MM.1S (cell line): ENCODE data around the gene DCTN1.

ENCODE experiments used
- DNase-seq: peaks from one replicate; pipeline ENCODE4 v3.0.0-alpha.2; 2015
- H2AFZ ChIP-seq: fragments of 300-600 bp; sonication (generic); 2 replicates; pipeline ENCODE4 v1.6.0; 2016; ENCODE audit warnings: antibody characterized with exemption, low read length
- H3F3A ChIP-seq: fragments of 300-600 bp; sonication (generic); 2 replicates; pipeline ENCODE4 v1.6.1; 2016; ENCODE audit warnings: mild to moderate bottlenecking, antibody characterized with exemption, low read length, moderate library complexity, mixed read lengths; ENCODE audit not compliant: insufficient read depth
- H3K27ac ChIP-seq: fragments of 300-600 bp; sonication (generic); 2 replicates; pipeline ENCODE4 v1.5.1; 2016; ENCODE audit warnings: mild to moderate bottlenecking, low read length
- H3K27me3 ChIP-seq: fragments of 300-600 bp; sonication (generic); replicated peaks from 2 replicates; pipeline ENCODE4 v1.6.0; 2016; ENCODE audit warnings: low read length; ENCODE audit not compliant: insufficient read depth
- H3K36me3 ChIP-seq: fragments of 300-600 bp; sonication (generic); replicated peaks from 2 replicates; pipeline ENCODE4 v1.6.1; 2016; ENCODE audit warnings: mild to moderate bottlenecking, low read length, mixed read lengths; ENCODE audit not compliant: insufficient read depth
- H3K4me1 ChIP-seq: fragments of 300-600 bp; sonication (generic); 2 replicates; pipeline ENCODE4 v1.6.1; 2016; ENCODE audit warnings: low read length, mixed read lengths
- H3K4me2 ChIP-seq: fragments of 300-600 bp; sonication (generic); 2 replicates; pipeline ENCODE4 v1.6.0; 2016; ENCODE audit warnings: low read depth, low read length
- H3K4me3 ChIP-seq: fragments of 300-600 bp; sonication (generic); 2 replicates; pipeline ENCODE4 v1.5.1; 2016; ENCODE audit warnings: low read length, mixed read lengths
- H3K79me2 ChIP-seq: fragments of 300-600 bp; sonication (generic); 2 replicates; pipeline ENCODE4 v1.6.1; 2016; ENCODE audit warnings: mixed run types, low read length, mixed read lengths
- H3K9ac ChIP-seq: fragments of 300-600 bp; sonication (generic); 2 replicates; pipeline ENCODE4 v1.6.1; 2016; ENCODE audit warnings: low read length, mixed read lengths
- H3K9me2 ChIP-seq: fragments of 300-600 bp; sonication (generic); replicated peaks from 2 replicates; pipeline ENCODE4 v1.6.1; 2016; ENCODE audit warnings: mild to moderate bottlenecking, low read length, mixed read lengths; ENCODE audit not compliant: insufficient read depth
- H3K9me3 ChIP-seq: fragments of 300-600 bp; sonication (generic); replicated peaks from 2 replicates; pipeline ENCODE4 v1.6.1; 2016; ENCODE audit warnings: mild to moderate bottlenecking, low read length, mixed read lengths; ENCODE audit not compliant: insufficient read depth
- H4K20me1 ChIP-seq: fragments of 300-600 bp; sonication (generic); 2 replicates; pipeline ENCODE4 v1.6.1; 2016; ENCODE audit warnings: mild to moderate bottlenecking, low read length, moderate library complexity, mixed read lengths; ENCODE audit not compliant: insufficient read depth
- CTCF ChIP-seq: fragments of 300-600 bp; sonication (generic); IDR thresholded peaks from 2 replicates; pipeline ENCODE4 v1.5.1; 2016; ENCODE audit warnings: antibody characterized with exemption, low read length, mixed read lengths
- EZH2 ChIP-seq: fragments of 300-600 bp; sonication (generic); optimal IDR thresholded peaks from 2 replicates; pipeline ENCODE3; 2017; ENCODE audit warnings: low read depth, mild to moderate bottlenecking, antibody characterized with exemption, low read length, mixed read lengths
- EZH2phosphoT487 ChIP-seq: fragments of 300-600 bp; sonication (generic); IDR thresholded peaks from 2 replicates; pipeline ENCODE4 v1.6.1; 2018; ENCODE audit warnings: antibody characterized with exemption, low read length

The DCTN1 gene

GRCh38 chr2:74417763-74418162 lies 37.7 kb upstream of the DCTN1 start:
- H3K9me2 ChIP-seq: no peaks in the 10 kb centered on the region
- H3K4me3 ChIP-seq: no peak overlapping the region
- no peak overlapping the region for H3K27ac ChIP-seq
- no peak for TF ChIP-seq CTCF
- no peak for TF ChIP-seq EZH2
- no peak for TF ChIP-seq EZH2phosphoT487
- DNase-seq: no peak
- no peak overlapping the region for H3K4me2 ChIP-seq
- peaks cover 16% of the 10 kb centered on the region for H3K4me1 ChIP-seq
- peaks cover 8% of the 10 kb centered on the region; the same call in 1 of the 2 replicates for H3F3A ChIP-seq
- no peaks in the 10 kb centered on the region for H3K36me3 ChIP-seq
- no peak overlapping the region for H2AFZ ChIP-seq
- no peaks in the 10 kb centered on the region for H3K27me3 ChIP-seq
- no peak overlapping the region for H3K9ac ChIP-seq
- H3K79me2 ChIP-seq: no peaks in the 10 kb centered on the region
- no peaks in the 10 kb centered on the region for H3K9me3 ChIP-seq
- H4K20me1 ChIP-seq: no peaks in the 10 kb centered on the region

GRCh38 chr2:74417197-74417596 lies 37.1 kb upstream of the DCTN1 start:
- H3K4me3 ChIP-seq: no peak overlapping the region
- no peak for DNase-seq
- no peak overlapping the region for H3K9ac ChIP-seq
- H3K4me2 ChIP-seq: no peak overlapping the region
- H3F3A ChIP-seq: peaks cover 8% of the 10 kb centered on the region; the same call in 1 of the 2 replicates
- H3K9me3 ChIP-seq: no peaks in the 10 kb centered on the region
- no peak overlapping the region for H3K27ac ChIP-seq
- no peaks in the 10 kb centered on the region for H4K20me1 ChIP-seq
- peaks cover 19% of the 10 kb centered on the region for H3K4me1 ChIP-seq
- no peak for TF ChIP-seq EZH2
- no peak for TF ChIP-seq CTCF
- no peak for TF ChIP-seq EZH2phosphoT487
- no peaks in the 10 kb centered on the region for H3K36me3 ChIP-seq
- H2AFZ ChIP-seq: no peak overlapping the region
- H3K27me3 ChIP-seq: no peaks in the 10 kb centered on the region
- no peaks in the 10 kb centered on the region for H3K79me2 ChIP-seq
- no peaks in the 10 kb centered on the region for H3K9me2 ChIP-seq

GRCh38 chr2:74416778-74417177 lies 36.7 kb upstream of the DCTN1 start:
- Histone ChIP-seq H2AFZ (no peak overlapping the region), H3K9me3 (no peaks in the 10 kb centered on the region), H3K27me3 (no peaks in the 10 kb centered on the region), H3K9me2 (no peaks in the 10 kb centered on the region), H3K79me2 (no peaks in the 10 kb centered on the region), H3K36me3 (no peaks in the 10 kb centered on the region), H3K4me2 (no peak overlapping the region), H4K20me1 (no peaks in the 10 kb centered on the region), H3F3A (peaks cover 6% of the 10 kb centered on the region; the same call in 1 of the 2 replicates), H3K4me1 (peaks cover 22% of the 10 kb centered on the region), H3K4me3 (no peak overlapping the region), H3K9ac (no peak overlapping the region), H3K27ac (no peak overlapping the region)
- TF ChIP-seq EZH2: no peak
- no peak for TF ChIP-seq EZH2phosphoT487
- peak; percentile 17; the same call in 1 of the 2 replicates for TF ChIP-seq CTCF
- no peak for DNase-seq
